Measurements from ENCODE around the gene TFDP2.
"Not testable (repeated sequence)": the region's sequence is repeated elsewhere in the genome, so short reads cannot be mapped to it uniquely, and the experiment has no call there.

The TFDP2 gene

DNA sequence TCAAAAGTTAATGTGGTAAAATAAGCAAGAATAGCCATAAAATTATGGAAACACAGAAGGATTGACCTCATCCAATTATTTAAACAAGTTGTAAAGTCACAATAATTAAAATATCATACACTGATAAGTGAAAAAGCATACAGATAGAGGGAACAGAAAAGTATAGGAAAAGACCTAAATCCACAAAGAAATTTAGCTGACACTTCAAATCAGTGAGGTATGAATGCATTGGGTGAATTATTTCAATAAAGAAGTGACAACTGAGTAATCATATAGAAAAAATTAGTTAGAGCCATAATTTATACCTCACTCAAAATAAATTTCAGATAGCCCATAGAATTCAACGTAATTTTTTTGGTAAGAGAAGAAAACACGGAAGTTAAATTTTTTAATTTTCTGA lies 25.1 kb downstream of the TFDP2 start:
- no peak for DNase-seq

DNA sequence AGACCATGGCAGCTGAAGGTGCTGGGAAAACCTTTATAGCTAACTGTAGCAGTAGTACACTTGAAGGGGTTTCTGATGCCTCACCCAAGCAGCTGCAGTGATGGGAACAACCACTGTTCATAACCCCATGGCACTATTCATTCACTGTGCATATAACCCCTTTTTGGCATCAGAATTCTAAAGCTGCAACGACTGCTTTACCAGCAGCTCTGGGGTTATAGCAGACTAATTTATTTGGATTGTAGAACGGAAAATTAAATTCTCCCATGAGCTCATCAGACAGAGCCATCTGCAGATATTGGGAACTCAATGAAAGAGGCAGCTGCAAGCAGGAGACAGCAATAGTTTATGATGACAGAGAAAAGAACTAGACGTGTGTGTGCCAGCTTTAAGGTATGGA lies 28.6 kb downstream of the TFDP2 start:
- no peak for DNase-seq

DNA sequence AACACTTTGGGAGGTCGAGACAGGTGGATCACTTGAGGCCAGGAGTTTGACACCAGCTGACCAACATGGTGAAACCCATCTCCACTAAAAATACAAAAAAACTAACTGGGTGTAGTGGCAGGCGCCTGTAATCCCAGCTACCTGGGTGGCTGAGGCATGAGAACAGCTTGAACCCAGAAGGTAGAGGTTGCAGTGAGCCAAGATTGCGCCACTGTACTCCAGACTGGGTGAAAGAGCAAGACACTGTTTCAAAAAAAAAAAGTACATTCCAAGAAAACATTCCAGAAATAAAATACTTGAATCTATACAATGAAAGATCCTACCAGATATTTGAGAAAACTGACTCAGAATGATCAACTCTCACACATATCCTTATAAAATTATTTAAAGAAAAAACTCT lies 30.4 kb downstream of the TFDP2 start:
- no peak for DNase-seq

DNA sequence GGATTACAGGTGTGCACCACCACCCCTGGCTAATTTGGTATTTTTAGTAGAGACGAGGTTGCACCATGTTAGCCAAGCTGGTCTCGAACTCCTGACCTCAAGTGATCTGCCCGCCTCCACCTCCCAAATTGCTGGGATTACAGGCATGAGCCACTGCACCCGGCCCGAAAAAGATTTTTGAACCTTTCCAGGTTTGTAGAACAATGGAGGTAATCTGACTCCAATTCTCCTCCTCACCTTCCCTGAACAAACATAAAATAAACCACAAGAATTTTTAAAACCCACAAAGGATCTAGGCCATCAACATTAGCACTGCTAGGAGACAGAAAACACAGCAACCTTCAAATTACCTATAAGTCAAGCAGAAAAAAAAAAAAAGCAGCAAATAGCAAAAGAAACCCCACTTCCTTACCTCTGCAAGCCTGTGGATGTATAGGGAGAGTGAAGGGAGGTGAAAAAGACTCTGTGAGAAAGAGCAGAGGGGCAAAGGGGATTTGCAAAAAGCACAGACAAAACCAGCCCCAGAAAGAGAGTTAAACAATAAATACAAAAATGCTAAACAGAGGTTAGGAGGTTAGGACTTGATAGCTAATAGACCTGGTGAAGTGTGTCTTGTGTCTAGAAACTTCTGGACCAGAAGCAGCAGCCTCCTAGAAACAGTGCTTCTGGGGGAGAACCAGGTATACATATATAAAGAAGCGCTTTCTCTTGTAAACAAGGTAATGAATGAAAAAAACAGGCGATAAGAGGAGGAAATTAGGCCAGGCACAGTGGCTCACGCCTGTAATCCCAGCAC lies 32.1 kb downstream of the TFDP2 start:
- DNase-seq, result peak; percentile 82

DNA sequence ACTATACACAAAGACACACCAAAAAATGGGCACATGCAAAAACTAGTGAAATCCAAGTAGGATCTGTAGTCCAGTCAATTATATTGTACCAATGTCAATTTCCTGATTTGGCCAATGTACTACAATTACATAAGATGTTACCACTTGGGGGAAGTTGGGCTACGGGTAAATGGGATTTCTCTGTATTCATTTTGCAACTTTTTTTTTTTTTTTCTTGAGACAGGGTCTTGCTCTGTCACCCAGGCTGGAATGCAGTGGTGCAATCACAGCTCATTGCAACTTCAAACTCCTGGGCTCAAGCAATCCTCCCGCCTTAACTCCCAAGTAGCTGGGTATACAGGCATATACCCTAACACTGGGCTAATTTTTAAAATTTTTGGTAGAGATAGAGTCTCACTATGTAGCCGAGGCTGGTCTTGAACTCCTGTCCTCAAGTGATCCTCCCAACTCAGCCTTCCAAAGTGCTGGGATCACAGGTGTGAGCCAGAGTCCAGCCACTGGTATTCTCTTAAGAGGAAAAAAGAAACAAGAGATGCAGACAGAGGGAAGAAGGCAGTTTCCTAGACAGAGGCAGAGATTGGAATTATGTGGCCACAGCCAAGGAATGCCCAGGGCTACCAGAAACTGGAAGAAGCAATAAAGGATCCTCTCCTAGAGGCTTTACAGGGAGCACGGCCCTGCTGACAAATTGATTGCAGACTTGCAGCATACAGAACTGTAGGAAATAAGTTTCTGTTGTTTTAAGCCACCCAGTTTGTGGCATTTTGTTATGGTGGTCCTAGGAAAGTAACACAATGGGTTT lies 33.3 kb downstream of the TFDP2 start:
- DNase-seq, result no peak

DNA sequence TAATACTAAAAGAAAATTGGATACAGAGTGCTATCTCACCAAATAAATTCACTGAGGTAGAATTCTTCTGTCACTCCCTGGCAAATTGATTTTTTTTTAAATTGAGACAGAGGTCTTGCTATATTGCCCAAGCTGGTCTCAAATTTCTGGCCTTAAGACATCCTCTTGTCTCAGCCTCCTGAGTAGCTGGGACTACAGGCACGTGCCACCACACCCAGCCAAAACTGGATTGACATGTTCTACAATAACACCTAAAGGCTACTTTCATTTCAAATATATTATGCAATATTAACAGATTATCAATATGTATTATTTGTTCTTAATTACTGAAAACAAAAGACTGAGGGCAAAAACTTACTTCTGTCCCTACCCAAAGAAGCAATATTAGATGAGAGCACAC lies 36.7 kb downstream of the TFDP2 start:
- DNase-seq, result no peak

DNA sequence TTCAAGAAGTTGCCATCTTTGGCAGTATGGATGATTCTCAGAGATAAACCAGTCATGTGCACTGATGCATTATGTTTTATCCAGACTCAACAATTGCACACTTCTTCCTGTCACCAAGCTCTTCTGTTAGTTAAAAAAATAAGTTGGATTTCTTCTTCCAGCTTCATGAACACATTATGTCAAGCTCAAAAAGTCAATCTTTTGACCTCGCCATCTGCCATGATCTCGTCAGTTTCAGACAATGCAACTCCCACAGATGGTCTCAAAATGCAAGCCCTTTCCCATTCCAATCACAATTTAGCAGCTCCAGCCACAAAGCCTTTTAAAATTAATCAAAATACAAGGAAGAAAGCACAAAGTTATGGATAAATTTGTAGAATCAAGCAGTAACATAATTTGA lies 42.8 kb downstream of the TFDP2 start:
- DNase-seq, result no peak

DNA sequence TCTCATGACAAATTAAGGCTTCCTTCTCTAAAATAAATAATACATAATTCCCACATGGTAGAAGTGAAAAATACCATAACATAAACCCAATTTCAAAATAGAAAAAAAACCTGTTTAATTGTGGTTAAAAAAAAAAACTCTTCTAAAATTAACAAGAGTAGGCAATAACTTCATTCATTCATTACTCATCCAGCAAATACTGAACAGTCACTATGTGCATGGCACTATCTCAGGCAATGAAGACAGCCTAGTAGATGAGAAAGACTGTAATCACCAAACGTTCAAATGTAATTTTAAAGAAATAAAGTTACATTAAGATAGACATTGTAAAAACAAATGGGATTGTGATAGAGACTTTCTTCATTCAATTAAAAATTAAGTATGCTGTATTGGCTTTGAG lies 43.4 kb downstream of the TFDP2 start:
- no peak for DNase-seq

DNA sequence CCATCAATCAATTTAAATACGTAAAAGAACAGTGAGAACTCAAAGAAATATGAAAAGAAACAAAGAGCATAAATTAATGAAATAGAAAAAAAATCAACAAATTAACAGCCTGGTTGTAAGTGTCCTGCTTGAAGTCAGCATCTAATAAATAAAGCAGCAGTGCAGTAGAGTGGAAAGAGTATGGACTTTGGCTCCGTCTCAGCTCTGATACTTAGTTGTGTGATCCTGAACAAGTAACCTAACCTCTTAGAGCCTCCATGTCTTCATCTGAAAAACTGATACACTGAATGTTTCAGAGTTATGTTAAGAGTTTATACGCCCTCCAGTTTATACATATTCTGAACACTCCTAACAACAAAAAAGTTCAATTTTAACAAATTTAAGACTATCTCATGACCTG lies 44.6 kb downstream of the TFDP2 start:
- DNase-seq, result no peak

DNA sequence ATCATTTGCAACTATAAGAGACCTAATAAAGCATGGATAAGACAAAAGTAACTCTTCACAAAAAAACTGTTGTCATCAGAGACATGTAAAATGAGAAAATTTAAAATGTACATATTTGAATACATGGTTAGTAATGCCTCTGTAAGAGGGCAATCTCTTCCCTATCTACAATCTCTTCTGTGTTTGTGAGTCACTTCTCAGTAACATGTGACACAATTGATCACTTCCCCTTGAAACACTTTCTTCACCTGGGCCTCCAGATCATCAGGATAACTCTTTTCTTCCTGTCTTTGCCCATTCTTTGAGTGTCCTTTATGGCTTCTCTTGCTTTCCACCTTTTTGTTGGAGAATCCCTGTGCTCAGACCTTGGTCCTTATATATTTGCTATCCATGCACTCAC lies 50.4 kb downstream of the TFDP2 start:
- DNase-seq, result no peak

DNA sequence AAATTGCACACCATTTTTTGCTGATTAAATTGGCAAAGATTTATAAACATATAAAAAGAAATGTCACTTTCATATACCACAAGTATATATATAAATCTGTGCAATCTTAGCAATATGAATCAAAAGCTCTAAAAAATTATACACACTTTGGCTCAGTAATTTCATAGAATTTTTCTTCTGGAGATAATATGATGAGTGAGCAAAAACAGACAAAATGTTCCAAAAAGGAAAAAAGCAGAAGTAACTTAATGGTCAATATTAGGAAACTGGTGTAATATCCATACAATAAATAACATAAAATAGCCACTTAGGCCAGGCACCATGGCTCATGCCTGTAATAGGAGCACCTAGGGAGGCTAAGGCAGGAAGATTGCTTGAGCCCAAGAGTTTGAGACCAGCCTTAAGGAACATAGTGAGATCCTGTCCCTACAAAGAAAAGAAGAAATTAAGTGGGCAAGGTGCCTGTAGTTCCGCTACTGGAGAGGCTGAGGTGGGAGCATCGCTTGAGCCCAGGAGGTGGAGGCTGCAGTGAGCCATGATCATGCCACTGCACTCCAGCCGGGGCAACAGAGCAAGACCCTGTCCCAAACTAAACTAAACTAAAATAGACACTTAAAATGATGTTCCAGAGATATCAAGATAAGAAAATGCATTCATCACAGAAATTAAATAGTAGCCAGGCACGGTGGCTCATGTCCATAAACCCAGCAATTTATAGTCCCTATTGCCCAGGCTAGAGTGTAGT lies 52.1 kb downstream of the TFDP2 start:
- no peak for DNase-seq

DNA sequence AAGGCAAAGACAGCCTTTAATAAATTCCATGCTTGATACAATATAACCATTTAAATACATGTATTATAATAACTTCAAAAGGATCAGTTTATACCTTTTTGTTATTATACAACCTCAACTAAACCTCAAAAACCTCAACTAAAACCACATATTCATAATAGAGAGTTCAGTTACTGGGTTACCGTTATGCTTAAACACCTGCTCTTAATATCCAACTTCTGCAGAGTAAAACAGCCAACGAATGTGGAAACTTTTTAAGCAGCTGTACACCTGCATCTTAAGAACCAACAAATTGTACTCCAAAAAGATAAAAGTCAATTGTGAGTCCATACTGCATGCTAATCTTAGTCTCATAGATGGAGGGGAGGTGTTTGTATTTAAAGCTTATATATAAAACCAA lies 53.5 kb downstream of the TFDP2 start:
- no peak for DNase-seq

DNA sequence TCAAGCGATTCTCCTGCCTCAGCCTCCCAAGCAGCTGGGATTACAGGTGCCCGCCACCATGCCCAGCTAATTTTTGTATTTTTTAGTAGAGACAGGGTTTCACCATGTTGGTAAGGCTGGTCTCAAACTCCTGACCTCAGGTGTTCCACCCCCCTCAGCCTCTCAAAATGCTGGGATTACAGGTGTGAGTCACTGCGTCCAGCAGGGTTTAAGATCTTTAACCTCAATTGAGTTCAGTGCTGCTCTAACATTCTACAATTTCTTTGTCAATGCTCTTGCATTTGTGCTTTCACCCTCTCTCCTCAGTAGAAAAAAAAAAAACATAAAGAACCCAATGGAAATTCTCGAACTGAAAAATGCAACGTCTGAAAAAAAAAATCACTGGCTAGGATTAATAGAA lies 60.4 kb downstream of the TFDP2 start:
- not testable (repeated sequence) for DNase-seq

DNA sequence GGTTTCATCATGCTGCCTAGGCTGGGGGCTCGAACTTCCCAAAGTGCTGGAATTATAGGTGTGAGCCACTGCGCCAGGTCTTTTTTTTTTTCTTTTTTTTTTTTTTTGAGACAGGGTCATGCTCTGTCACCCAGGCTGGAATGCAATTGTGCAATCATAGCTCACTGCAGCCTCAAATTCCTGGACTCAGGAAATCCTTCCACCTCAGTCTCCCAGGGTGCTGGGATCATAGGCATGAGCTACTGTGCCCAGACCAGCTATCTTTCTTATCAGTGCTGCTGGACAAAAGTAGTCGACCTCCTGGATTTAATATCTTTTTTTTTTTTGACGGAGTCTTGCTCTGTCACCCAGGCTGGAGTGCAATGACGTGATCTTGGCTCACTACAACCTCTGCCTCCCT lies 60.8 kb downstream of the TFDP2 start:
- no peak for DNase-seq

DNA sequence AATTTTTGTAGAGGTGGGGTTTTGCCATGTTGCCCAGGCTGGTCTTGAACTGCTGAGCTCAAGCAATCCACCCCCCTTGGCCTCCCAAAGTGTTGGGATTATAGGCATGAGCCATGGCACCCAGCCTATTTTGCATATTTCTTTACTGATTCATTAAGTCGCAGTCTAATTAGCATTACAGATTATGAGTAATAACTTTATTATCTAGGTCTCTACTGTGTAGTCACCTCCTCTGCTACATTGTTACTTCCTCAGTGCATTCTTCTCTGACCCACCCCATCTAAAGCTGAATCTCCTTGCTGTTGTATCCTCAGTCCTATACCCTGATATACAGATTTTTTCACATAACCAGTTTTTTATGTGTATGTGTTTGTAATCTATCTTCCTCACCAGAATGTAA lies 61.7 kb downstream of the TFDP2 start:
- no peak for DNase-seq

DNA sequence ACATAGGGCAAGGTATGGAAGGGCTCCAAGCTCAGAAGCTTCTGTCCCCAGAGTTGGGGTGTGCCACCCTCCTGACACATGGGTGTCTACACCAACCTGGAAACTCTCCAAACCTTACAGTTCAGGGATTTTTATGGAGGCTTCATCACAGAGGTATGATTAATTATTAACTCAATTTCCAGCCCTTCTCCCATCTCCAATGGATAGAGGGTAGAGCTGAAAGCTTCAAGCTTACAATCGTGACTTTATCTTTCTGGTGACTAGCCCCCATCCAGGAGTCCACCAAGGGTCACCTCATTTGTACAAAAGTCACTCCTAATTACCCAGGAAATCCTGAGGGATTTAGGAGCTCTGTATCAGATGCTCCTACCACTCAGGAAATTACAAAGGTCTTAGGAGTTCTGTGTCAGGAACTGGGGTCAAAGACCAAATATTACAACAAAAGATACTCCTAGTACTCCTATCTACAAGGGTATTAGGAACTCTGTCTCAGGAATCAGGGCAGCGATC lies 62.7 kb downstream of the TFDP2 start:
- DNase-seq, result no peak

DNA sequence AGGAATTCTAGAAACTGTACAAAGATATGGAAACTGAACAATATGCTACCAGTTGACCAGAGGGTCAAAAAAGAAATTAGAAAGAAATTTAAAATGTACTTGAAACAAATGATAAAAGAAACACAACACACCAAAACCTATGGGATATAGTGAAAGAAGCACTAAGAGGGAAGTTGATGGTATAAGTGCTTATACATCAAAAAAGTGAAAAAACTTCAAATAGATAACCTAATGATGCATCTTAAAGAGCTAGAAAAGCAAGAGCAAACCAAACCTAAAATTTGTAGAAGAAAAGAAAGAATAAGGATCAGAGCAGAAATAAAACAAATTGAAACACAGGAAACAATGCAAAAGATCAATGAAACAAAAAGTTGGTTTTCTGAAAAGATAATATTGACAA lies 68.2 kb downstream of the TFDP2 start:
- DNase-seq, result no peak

DNA sequence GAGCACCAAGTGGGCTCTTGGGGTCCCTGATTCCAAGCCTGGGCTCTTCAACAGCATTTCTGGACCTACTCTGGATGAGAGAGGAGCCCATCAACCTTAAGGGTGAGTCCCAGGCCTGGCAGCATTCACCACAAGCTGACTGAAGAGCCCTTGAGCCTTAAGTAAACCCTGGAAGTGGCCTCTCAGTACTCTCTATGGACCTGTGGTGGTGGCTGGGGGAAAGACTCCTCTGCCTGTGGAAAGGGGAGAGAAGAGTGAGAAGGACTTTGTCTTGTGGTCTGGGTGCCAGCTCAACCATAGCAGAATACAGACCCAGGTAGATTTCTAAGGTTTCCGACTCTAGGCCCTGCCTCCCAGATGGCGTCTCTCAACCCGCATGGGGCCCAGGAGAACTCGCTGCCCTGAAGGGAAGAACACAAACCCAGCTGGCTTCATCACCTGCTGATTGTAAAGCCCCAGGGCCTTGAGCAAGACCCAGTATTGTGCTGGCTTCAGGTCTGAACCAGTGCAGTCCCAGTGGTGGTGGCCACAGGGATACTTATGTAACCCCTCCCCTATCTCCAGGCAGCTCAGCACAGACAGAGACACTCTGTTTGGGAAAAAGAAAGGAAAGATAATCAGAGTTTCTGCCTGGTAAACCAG lies 71.4 kb downstream of the TFDP2 start:
- no peak for DNase-seq

DNA sequence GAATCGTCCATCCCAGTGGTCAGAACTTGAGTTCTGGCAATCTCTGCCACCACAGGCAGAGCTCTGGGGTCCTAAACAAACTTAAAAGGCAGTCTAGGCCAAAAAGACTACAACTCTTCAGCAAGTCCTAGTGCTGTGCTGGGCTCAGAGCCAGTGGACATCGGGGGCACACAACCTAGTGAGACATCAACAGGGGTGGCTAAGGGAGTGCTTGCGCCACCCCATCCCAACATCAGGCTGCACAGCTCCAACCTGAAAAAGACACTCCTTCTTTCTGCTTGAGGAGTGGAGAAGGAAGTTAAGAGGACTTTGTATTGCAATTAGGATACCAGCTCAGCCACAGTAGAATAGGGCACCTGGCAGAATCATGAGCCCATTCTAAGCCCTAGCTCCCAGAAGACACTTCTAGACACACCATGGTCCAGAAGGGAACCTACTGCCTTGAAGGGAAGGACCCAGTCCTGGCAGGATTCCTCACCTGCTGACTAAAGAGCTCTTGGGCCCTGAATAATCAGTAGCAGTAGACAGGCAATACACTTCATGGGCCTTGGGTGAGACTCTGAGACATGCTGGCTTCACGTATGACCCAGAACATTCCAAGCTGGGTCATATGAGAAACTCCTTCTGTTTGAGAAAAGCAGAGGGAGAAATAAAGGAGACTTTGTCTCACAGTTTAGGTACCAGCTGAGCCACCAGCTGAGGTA lies 72.0 kb downstream of the TFDP2 start:
- DNase-seq, result no peak

DNA sequence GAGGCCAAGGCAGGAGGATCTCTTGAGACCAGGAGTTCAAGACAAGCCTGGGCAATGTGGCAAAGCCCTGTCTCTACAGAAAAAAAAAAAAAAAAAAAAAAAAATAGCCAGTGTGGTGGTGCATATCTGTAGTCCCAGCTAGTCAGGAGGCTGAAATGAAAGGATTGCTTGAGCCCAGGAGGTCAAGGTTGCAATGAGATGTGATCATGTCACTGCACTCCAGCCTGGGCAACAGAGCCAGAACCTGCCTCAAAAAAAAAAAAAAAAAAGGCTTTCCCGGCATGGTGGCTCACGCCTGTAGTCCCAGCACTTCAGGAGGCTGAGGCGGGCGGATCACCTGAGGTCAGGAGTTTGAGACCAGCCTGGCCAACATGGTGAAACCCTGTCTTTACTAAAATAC lies 73.7 kb downstream of the TFDP2 start:
- not testable (repeated sequence) for DNase-seq

DNA sequence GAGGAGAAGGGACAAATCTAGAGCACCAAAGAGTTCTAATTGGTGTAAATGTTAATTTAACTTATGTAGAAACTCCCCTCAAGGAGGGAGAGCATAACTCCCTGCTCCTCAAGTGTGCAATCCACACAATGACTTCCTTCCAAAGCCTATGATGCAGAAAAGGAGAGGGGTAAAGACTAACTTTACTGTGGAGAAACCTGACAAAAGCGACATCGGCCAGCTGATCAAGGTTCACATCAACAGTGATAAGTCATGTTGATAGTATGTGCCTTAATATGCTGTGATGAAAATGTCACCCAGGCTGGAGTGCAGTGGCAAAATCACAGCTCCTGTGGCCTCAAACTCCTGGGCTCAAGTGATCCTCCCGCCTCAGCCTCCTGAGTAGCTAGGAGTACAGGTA lies 76.5 kb downstream of the TFDP2 start:
- no peak for DNase-seq

DNA sequence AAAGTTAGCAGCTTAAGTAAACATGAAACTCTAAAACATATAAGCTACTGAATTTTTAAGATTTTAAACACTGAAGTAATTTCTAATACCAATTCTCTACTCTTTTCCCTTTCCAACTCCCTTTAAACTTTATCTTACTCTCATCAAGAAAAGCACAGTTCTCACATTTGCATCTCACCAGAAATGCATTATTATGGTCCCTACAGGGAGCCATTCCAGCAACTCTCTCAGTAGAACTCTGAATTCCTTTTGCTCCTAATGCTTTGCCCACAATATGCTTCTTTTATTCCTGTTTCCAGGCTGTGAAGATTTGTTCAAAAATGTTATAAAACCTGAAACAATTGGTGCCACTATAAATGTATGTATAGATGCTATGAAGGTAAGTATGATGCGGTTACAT lies 83.4 kb downstream of the TFDP2 start:
- no peak for DNase-seq

Measured in NCI-H526 treated with DMSO at 0.1 percent for 48 hours (cell line).